ENCODE data around the gene CCDC184.

CCDC184 gene

GRCh38 chr12:48192861-48193260 is 9.4 kb downstream of the CCDC184 start:
- Histone ChIP-seq H3K36me3 (ENCODE audit: control insufficient read depth in 2 of 2, insufficient read depth in 2 of 2, low read length in 2 of 2) (no peaks in the 10 kb centered on the region), H3K4me3 (ENCODE audit: low read length in 2 of 2) (no peak overlapping the region), H3K4me1 (ENCODE audit: control insufficient read depth, insufficient read depth, low read length) (no peaks in the 10 kb centered on the region), H3K27ac (ENCODE audit: low read length) (no peak overlapping the region), H3K9me3 (ENCODE audit: control insufficient read depth in 2 of 2, low read length in 2 of 2) (no peaks in the 10 kb centered on the region), H3K9ac (ENCODE audit: low read length in 2 of 2) (no peak overlapping the region), H3K27me3 (ENCODE audit: control insufficient read depth in 1 of 2, insufficient read depth in 2 of 2, low read length in 2 of 2) (peaks cover 0 to 2% of the 10 kb centered on the region in 2 donors)

GRCh38 chr12:48193623-48194022 is 10.2 kb downstream of the CCDC184 start:
- Histone ChIP-seq H3K27me3 (ENCODE audit: control insufficient read depth in 1 of 2, insufficient read depth in 2 of 2, low read length in 2 of 2) (peaks cover 0 to 2% of the 10 kb centered on the region in 2 donors), H3K27ac (ENCODE audit: low read length) (no peak overlapping the region), H3K36me3 (ENCODE audit: control insufficient read depth in 2 of 2, insufficient read depth in 2 of 2, low read length in 2 of 2) (no peaks in the 10 kb centered on the region), H3K4me1 (ENCODE audit: control insufficient read depth, insufficient read depth, low read length) (peaks cover 2% of the 10 kb centered on the region), H3K9me3 (ENCODE audit: control insufficient read depth in 2 of 2, low read length in 2 of 2) (no peaks in the 10 kb centered on the region), H3K9ac (ENCODE audit: low read length in 2 of 2) (no peak overlapping the region), H3K4me3 (ENCODE audit: low read length in 2 of 2) (no peak overlapping the region)

GRCh38 chr12:48194799-48195201 is 11.4 kb downstream of the CCDC184 start:
- H3K4me1 ChIP-seq (ENCODE audit: control insufficient read depth, insufficient read depth, low read length): peaks cover 7% of the 10 kb centered on the region
- peaks cover 0 to 2% of the 10 kb centered on the region in 2 donors for H3K27me3 ChIP-seq (ENCODE audit: control insufficient read depth in 1 of 2, insufficient read depth in 2 of 2, low read length in 2 of 2)
- no peaks in the 10 kb centered on the region for H3K36me3 ChIP-seq (ENCODE audit: control insufficient read depth in 2 of 2, insufficient read depth in 2 of 2, low read length in 2 of 2)
- no peak overlapping the region for H3K4me3 ChIP-seq (ENCODE audit: low read length in 2 of 2)
- H3K9me3 ChIP-seq (ENCODE audit: control insufficient read depth in 2 of 2, low read length in 2 of 2): no peaks in the 10 kb centered on the region
- H3K9ac ChIP-seq (ENCODE audit: low read length in 2 of 2): no peak overlapping the region
- H3K27ac ChIP-seq (ENCODE audit: low read length): no peak overlapping the region

GRCh38 chr12:48197549-48197970 is 14.1 kb downstream of the CCDC184 start:
- Histone ChIP-seq H3K9me3 (ENCODE audit: control insufficient read depth in 2 of 2, low read length in 2 of 2) (peaks cover 2 to 15% of the 10 kb centered on the region in 2 donors), H3K4me1 (ENCODE audit: control insufficient read depth, insufficient read depth, low read length) (peaks cover 7% of the 10 kb centered on the region), H3K27me3 (ENCODE audit: control insufficient read depth in 1 of 2, insufficient read depth in 2 of 2, low read length in 2 of 2) (no peaks in the 10 kb centered on the region), H3K4me3 (ENCODE audit: low read length in 2 of 2) (peak overlapping the region; percentile 65 to 93), H3K27ac (ENCODE audit: low read length) (peak overlapping the region; percentile 100), H3K9ac (ENCODE audit: low read length in 2 of 2) (peak overlapping the region; percentile 93 to 99), H3K36me3 (ENCODE audit: control insufficient read depth in 2 of 2, insufficient read depth in 2 of 2, low read length in 2 of 2) (no peaks in the 10 kb centered on the region)

- H3K4me1 ChIP-seq (ENCODE audit: control insufficient read depth, insufficient read depth, low read length): peaks cover 7% of the 10 kb centered on the region
- peak overlapping the region; percentile 99 to 100 for H3K9ac ChIP-seq (ENCODE audit: low read length in 2 of 2)
- H3K9me3 ChIP-seq (ENCODE audit: control insufficient read depth in 2 of 2, low read length in 2 of 2): peaks cover 4 to 20% of the 10 kb centered on the region in 2 donors
- H3K36me3 ChIP-seq (ENCODE audit: control insufficient read depth in 2 of 2, insufficient read depth in 2 of 2, low read length in 2 of 2): no peaks in the 10 kb centered on the region
- peak overlapping the region; percentile 100 for H3K27ac ChIP-seq (ENCODE audit: low read length)
- H3K4me3 ChIP-seq (ENCODE audit: low read length in 2 of 2): peak overlapping the region; percentile 65 to 93
- H3K27me3 ChIP-seq (ENCODE audit: control insufficient read depth in 1 of 2, insufficient read depth in 2 of 2, low read length in 2 of 2): no peaks in the 10 kb centered on the region
Measured at GRCh38 chr12:48197971-48198671, 14.7 kb downstream of the CCDC184 start.

GRCh38 chr12:48198672-48198971 is 15.2 kb downstream of the CCDC184 start:
- Histone ChIP-seq H3K4me3 (ENCODE audit: low read length in 2 of 2) (peak overlapping the region; percentile 65 to 93), H3K4me1 (ENCODE audit: control insufficient read depth, insufficient read depth, low read length) (peaks cover 7% of the 10 kb centered on the region), H3K36me3 (ENCODE audit: control insufficient read depth in 2 of 2, insufficient read depth in 2 of 2, low read length in 2 of 2) (no peaks in the 10 kb centered on the region), H3K9ac (ENCODE audit: low read length in 2 of 2) (peak overlapping the region; percentile 99 to 100), H3K9me3 (ENCODE audit: control insufficient read depth in 2 of 2, low read length in 2 of 2) (peaks cover 4 to 25% of the 10 kb centered on the region in 2 donors), H3K27ac (ENCODE audit: low read length) (peak overlapping the region; percentile 100), H3K27me3 (ENCODE audit: control insufficient read depth in 1 of 2, insufficient read depth in 2 of 2, low read length in 2 of 2) (no peaks in the 10 kb centered on the region)

- peak overlapping the region; percentile 100 for H3K27ac ChIP-seq (ENCODE audit: low read length)
- H3K4me3 ChIP-seq (ENCODE audit: low read length in 2 of 2): peak overlapping the region; percentile 65 to 93
- peaks cover 5 to 29% of the 10 kb centered on the region in 2 donors for H3K9me3 ChIP-seq (ENCODE audit: control insufficient read depth in 2 of 2, low read length in 2 of 2)
- H3K36me3 ChIP-seq (ENCODE audit: control insufficient read depth in 2 of 2, insufficient read depth in 2 of 2, low read length in 2 of 2): no peaks in the 10 kb centered on the region
- H3K9ac ChIP-seq (ENCODE audit: low read length in 2 of 2): peak overlapping the region; percentile 99 to 100
- no peaks in the 10 kb centered on the region for H3K27me3 ChIP-seq (ENCODE audit: control insufficient read depth in 1 of 2, insufficient read depth in 2 of 2, low read length in 2 of 2)
- H3K4me1 ChIP-seq (ENCODE audit: control insufficient read depth, insufficient read depth, low read length): peaks cover 7% of the 10 kb centered on the region
Measured at GRCh38 chr12:48198985-48199384, 15.5 kb downstream of the CCDC184 start.

- no peaks in the 10 kb centered on the region for H3K27me3 ChIP-seq (ENCODE audit: control insufficient read depth in 1 of 2, insufficient read depth in 2 of 2, low read length in 2 of 2)
- H3K4me3 ChIP-seq (ENCODE audit: low read length in 2 of 2): no peak overlapping the region
- peak overlapping the region; percentile 41 for H3K27ac ChIP-seq (ENCODE audit: low read length)
- H3K9me3 ChIP-seq (ENCODE audit: control insufficient read depth in 2 of 2, low read length in 2 of 2): peaks cover 12 to 32% of the 10 kb centered on the region in 2 donors
- peaks cover 0 to 5% of the 10 kb centered on the region in 2 donors for H3K36me3 ChIP-seq (ENCODE audit: control insufficient read depth in 2 of 2, insufficient read depth in 2 of 2, low read length in 2 of 2)
- peaks cover 7% of the 10 kb centered on the region for H3K4me1 ChIP-seq (ENCODE audit: control insufficient read depth, insufficient read depth, low read length)
- no peak overlapping the region for H3K9ac ChIP-seq (ENCODE audit: low read length in 2 of 2)
Measured at GRCh38 chr12:48199774-48200221, 16.4 kb downstream of the CCDC184 start.

GRCh38 chr12:48201091-48201490 is 17.6 kb downstream of the CCDC184 start:
- Histone ChIP-seq H3K9ac (ENCODE audit: low read length in 2 of 2) (no peak overlapping the region), H3K36me3 (ENCODE audit: control insufficient read depth in 2 of 2, insufficient read depth in 2 of 2, low read length in 2 of 2) (peaks cover 0 to 12% of the 10 kb centered on the region in 2 donors), H3K27me3 (ENCODE audit: control insufficient read depth in 1 of 2, insufficient read depth in 2 of 2, low read length in 2 of 2) (no peaks in the 10 kb centered on the region)

GRCh38 chr12:48201516-48201915 is 18.1 kb downstream of the CCDC184 start:
- peaks cover 0 to 12% of the 10 kb centered on the region in 2 donors for H3K36me3 ChIP-seq (ENCODE audit: control insufficient read depth in 2 of 2, insufficient read depth in 2 of 2, low read length in 2 of 2)
- no peaks in the 10 kb centered on the region for H3K27me3 ChIP-seq (ENCODE audit: control insufficient read depth in 1 of 2, insufficient read depth in 2 of 2, low read length in 2 of 2)
- peaks cover 17 to 41% of the 10 kb centered on the region in 2 donors for H3K9me3 ChIP-seq (ENCODE audit: control insufficient read depth in 2 of 2, low read length in 2 of 2)
- peaks cover 7% of the 10 kb centered on the region for H3K4me1 ChIP-seq (ENCODE audit: control insufficient read depth, insufficient read depth, low read length)
- no peak overlapping the region for H3K4me3 ChIP-seq (ENCODE audit: low read length in 2 of 2)
- H3K9ac ChIP-seq (ENCODE audit: low read length in 2 of 2): no peak overlapping the region
- H3K27ac ChIP-seq (ENCODE audit: low read length): no peak overlapping the region

More at GRCh38 chr12:48201091-48201490, 17.6 kb downstream of the CCDC184 start:
- H3K4me1 ChIP-seq (ENCODE audit: control insufficient read depth, insufficient read depth, low read length): peaks cover 7% of the 10 kb centered on the region
- peaks cover 15 to 41% of the 10 kb centered on the region in 2 donors for H3K9me3 ChIP-seq (ENCODE audit: control insufficient read depth in 2 of 2, low read length in 2 of 2)
- H3K27ac ChIP-seq (ENCODE audit: low read length): no peak overlapping the region
- no peak overlapping the region for H3K4me3 ChIP-seq (ENCODE audit: low read length in 2 of 2)

GRCh38 chr12:48202766-48203165 is 19.3 kb downstream of the CCDC184 start:
- Histone ChIP-seq H3K4me3 (ENCODE audit: low read length in 2 of 2) (no peak overlapping the region), H3K36me3 (ENCODE audit: control insufficient read depth in 2 of 2, insufficient read depth in 2 of 2, low read length in 2 of 2) (peaks cover 0 to 12% of the 10 kb centered on the region in 2 donors), H3K4me1 (ENCODE audit: control insufficient read depth, insufficient read depth, low read length) (peaks cover 7% of the 10 kb centered on the region), H3K27me3 (ENCODE audit: control insufficient read depth in 1 of 2, insufficient read depth in 2 of 2, low read length in 2 of 2) (no peaks in the 10 kb centered on the region), H3K9me3 (ENCODE audit: control insufficient read depth in 2 of 2, low read length in 2 of 2) (peaks cover 17 to 49% of the 10 kb centered on the region in 2 donors), H3K9ac (ENCODE audit: low read length in 2 of 2) (no peak overlapping the region), H3K27ac (ENCODE audit: low read length) (no peak overlapping the region)
